Upper lobe of left lung (tissue), 6 donors: ENCODE results near the gene ABCA12. TPM values are rescaled to one million over a fixed set of nuclear protein-coding genes. Genes with fewer than 3 reads are reported as not detected.

ENCODE experiments used
- ATAC-seq, 2 donors: fragments of 200-7000 bp; cut with Tn5 transposase; one replicate each; pipeline ENCODE4 v1.9.1; 2022; ENCODE audit warnings: mild to moderate bottlenecking in 2 of 2, moderate library complexity in 2 of 2; ENCODE audit not compliant: low FRiP score in 2 of 2
- DNase-seq, 2 donors: peaks; one replicate each; pipeline ENCODE4 v3.0.0-alpha.2; 2019 to 2020
- H3K27ac ChIP-seq, 4 donors: fragments of 200-600 bp; sonication (generic); one replicate each; pipeline ENCODE4 v1.5.1; 2016 to 2019
- H3K27me3 ChIP-seq, 4 donors: fragments of 200-600 bp; sonication (generic); one replicate each; pipeline ENCODE4 v1.5.1; 2017 to 2019
- H3K36me3 ChIP-seq, 4 donors: fragments of 200-600 bp; sonication (generic); one replicate each; pipeline ENCODE4 v1.5.1; 2016 to 2019
- H3K4me1 ChIP-seq, 4 donors: fragments of 200-600 bp; sonication (generic); one replicate each; pipeline ENCODE4 v1.5.1; 2018 to 2019
- H3K4me3 ChIP-seq, 4 donors: fragments of 200-600 bp; sonication (generic); one replicate each; pipeline ENCODE4 v1.5.1; 2017 to 2019; ENCODE audit warnings: mild to moderate bottlenecking in 2 of 4, moderate library complexity in 1 of 4
- H3K9me3 ChIP-seq, 4 donors: fragments of 200-600 bp; sonication (generic); one replicate each; pipeline ENCODE4 v1.5.1; 2018 to 2019
- EP300 ChIP-seq, 4 donors: sonication (generic); formaldehyde crosslinking; IDR thresholded peaks; one replicate each; pipeline ENCODE4 v1.5.1; 2017; ENCODE audit warnings: antibody characterized with exemption in 4 of 4, control low read depth in 2 of 4
- POLR2A ChIP-seq, 4 donors: fragments of 450-650 bp; IDR thresholded peaks; one replicate each; pipeline ENCODE4 v1.5.1; 2016 to 2017; ENCODE audit warnings: antibody characterized with exemption in 4 of 4, mild to moderate bottlenecking in 2 of 4
- POLR2AphosphoS5 ChIP-seq, 2 donors: sonication (generic); formaldehyde crosslinking; IDR thresholded peaks; one replicate each; pipeline ENCODE4 v1.5.1; 2017; ENCODE audit warnings: antibody characterized with exemption in 2 of 2
- whole genome bisulfite sequencing, 2 donors: methylation state at CpG; one replicate each; pipeline ENCODE4 v1.1.5; 2017 to 2018; 5-methylcytosine and 5-hydroxymethylcytosine counted together
- total RNA-seq, 6 donors: library from RNA; depleted of rRNA in 4 of 6; stranded (reverse); fragments of >200 nt in 4 of 6; gene quantifications; one replicate each; pipeline versions ENCODE4 v1.1.0 to v1.2.1, GENCODE V29; 2016 to 2021
- TF ChIP-seq, protein P1 (sequence below), 6 experiments: fragments of 450-650 bp in 4 of 6; fragments of 200-600 bp in 2 of 6; sonication (generic) in 2 of 6; IDR thresholded peaks; one replicate each; pipeline ENCODE4 v1.5.1; 2016 to 2019; ENCODE audit warnings: antibody characterized with exemption in 6 of 6
- donor health status: DM: no; HTN: no; CAD: no; lungs with moderate emphysema.
- donor health status: DM: no; HTN: yes; CAD: no; lungs with severe emphysema.

Gene ABCA12
- total RNA-seq, 6 donors from 2014 or later, result 0.03 to 0.44 (median 0.10) TPM; not detected in 3

DNA sequence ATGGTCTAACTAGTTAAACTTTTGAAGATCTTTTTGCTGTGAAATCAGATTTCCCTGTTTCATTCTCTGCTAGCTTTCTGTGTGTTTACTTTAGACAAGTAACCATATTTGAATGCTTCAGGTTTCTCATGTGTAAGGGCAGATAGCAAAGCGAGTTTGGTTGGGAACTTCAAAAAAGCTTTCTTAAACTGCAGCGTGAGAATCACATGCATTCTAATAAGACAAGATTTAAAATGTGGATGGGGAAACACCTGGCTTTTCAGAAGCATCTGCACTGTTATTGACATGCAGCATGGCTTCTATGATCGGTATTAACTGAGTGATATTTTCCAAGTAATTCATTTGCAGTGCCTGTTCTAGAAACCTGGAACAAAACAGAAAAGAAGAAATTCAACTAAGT is 119.3 kb downstream of the ABCA12 start:
- H3K4me3 ChIP-seq, result no peak overlapping the region
- no peak for TF ChIP-seq EP300 (IDR thresholded peaks at IDR 0.05)
- no peak for TF ChIP-seq POLR2A (IDR thresholded peaks at IDR 0.05)
- 67 to 69% methylated on average over 3 of the region's 3 CpGs for WGBS, 2 donors

DNA sequence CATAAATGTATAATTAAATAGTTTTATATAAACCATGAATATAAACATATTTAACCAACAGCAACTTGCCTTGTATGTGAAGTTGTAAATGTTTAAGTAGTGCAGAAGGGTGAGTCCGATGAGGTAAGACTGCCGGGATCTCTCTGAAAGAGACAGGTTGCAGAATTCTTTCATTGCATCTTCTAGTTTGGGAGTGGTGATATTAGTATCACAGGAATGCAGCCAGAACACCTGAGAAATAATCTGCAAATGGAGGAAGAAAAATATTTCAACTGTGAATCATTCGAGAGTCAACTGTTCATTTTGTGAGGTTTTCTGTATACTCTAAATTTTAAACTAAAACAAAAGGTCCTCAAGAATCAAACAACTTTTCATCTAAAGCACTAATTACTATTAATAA is 123.0 kb downstream of the ABCA12 start:
- WGBS, 2 donors, result 90 to 91% methylated on average over 3 of the region's 3 CpGs
- no peak for TF ChIP-seq POLR2A (IDR thresholded peaks at IDR 0.05)
- TF ChIP-seq EP300 (IDR thresholded peaks at IDR 0.05), result no peak
- no peak for TF ChIP-seq POLR2AphosphoS5 (IDR thresholded peaks at IDR 0.05)
- TF ChIP-seq, protein P1, sequence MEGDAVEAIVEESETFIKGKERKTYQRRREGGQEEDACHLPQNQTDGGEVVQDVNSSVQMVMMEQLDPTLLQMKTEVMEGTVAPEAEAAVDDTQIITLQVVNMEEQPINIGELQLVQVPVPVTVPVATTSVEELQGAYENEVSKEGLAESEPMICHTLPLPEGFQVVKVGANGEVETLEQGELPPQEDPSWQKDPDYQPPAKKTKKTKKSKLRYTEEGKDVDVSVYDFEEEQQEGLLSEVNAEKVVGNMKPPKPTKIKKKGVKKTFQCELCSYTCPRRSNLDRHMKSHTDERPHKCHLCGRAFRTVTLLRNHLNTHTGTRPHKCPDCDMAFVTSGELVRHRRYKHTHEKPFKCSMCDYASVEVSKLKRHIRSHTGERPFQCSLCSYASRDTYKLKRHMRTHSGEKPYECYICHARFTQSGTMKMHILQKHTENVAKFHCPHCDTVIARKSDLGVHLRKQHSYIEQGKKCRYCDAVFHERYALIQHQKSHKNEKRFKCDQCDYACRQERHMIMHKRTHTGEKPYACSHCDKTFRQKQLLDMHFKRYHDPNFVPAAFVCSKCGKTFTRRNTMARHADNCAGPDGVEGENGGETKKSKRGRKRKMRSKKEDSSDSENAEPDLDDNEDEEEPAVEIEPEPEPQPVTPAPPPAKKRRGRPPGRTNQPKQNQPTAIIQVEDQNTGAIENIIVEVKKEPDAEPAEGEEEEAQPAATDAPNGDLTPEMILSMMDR (IDR thresholded peaks at IDR 0.05), result no peak
- H3K27me3 ChIP-seq, result no peaks in the 10 kb centered on the region
- H3K27ac ChIP-seq, result no peak overlapping the region
- H3K36me3 ChIP-seq, result no peaks in the 10 kb centered on the region
- no peak for ATAC-seq
- DNase-seq, result no peak
- H3K4me1 ChIP-seq, result no peaks in the 10 kb centered on the region
- no peaks in the 10 kb centered on the region for H3K9me3 ChIP-seq
- H3K4me3 ChIP-seq, result no peak overlapping the region

More for the DNA sequence above, 119.3 kb downstream of the ABCA12 start:
- no peak for DNase-seq
- ATAC-seq, result no peak
- Histone ChIP-seq H3K36me3 (no peaks in the 10 kb centered on the region), H3K9me3 (no peaks in the 10 kb centered on the region), H3K27me3 (no peaks in the 10 kb centered on the region), H3K4me1 (no peaks in the 10 kb centered on the region), H3K27ac (no peak overlapping the region)

DNA sequence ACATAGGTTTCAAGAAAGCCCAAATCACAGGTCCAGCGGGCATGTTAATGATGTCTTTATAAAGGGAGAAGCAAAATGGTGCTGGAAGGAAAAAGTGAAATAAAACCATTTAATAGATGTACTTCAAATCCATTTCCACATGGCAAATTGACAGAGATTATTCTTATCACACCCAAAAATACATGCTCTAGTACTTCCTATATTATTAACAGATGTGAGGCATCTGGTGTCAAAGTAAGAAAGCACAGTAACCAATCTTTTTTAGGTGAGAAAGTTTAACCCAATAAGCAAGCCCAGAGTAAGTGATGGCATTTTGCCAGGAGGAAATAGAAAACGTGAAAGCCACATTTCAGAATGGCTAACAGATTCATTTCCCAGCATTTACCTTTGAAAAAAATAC is 128.0 kb downstream of the ABCA12 start:
- no peak for DNase-seq
- 54 to 62% methylated on average over 2 of the region's 2 CpGs for WGBS, 2 donors

DNA sequence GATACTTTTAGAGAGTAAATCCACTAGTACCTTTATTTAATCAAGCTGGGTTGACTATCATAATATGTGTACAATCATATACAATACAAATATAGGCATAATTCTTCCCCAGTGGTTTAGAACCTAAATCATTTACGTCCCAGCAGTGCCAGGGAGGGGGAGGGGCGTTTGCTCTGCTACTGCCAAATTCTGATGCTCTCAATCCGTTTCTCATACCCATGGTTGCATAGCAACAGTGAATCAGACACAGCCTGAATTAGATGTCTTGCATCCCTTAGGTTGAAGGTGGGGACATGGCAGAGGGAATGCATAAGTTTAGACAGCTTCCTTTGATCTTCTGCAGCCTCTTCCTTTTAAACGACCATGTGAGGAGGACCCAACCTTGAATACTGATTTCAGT is 135.4 kb downstream of the ABCA12 start:
- no peak for ATAC-seq

More for the DNA sequence above, 128.0 kb downstream of the ABCA12 start:
- Histone ChIP-seq H3K27ac (no peak overlapping the region), H3K9me3 (no peaks in the 10 kb centered on the region), H3K4me3 (no peak overlapping the region), H3K36me3 (no peaks in the 10 kb centered on the region), H3K4me1 (no peaks in the 10 kb centered on the region), H3K27me3 (peaks cover 0 to 1% (median 0%) of the 10 kb centered on the region in 4 donors)
- no peak for ATAC-seq
- TF ChIP-seq POLR2AphosphoS5 (IDR thresholded peaks at IDR 0.05) (no peak), POLR2A (IDR thresholded peaks at IDR 0.05) (no peak), EP300 (IDR thresholded peaks at IDR 0.05) (no peak)
- TF ChIP-seq, protein P1 (IDR thresholded peaks at IDR 0.05), result no peak

DNA sequence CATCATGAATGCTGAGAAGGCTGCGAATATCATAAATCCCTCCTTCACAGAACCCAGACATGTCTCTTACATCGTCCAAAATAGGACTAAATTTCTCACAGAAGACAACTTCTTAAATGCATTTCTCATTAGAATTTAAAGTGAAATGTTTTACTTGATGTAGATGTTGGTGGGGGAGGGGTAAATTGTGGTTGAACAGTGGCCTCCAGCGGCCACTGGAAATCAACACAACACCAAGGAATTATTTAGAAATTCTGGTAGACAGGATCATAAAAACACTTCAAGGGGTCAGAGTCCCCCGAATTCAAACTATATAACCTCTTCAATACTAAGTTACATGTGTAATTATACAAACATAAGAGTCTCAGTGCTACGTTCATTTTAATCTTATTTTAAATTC is 135.9 kb downstream of the ABCA12 start:
- no peaks in the 10 kb centered on the region for H3K9me3 ChIP-seq
- WGBS, 2 donors, result 25 to 26% methylated on average over 5 of the region's 5 CpGs
- DNase-seq (no peak), ATAC-seq (peak in 1 of 2 donors; percentile 35)
- TF ChIP-seq, protein P1 (IDR thresholded peaks at IDR 0.05), result peak in 3 of 6 experiments; percentile 32 to 35 (median 33)
- no peak for TF ChIP-seq EP300 (IDR thresholded peaks at IDR 0.05)
- no peaks in the 10 kb centered on the region for H3K27me3 ChIP-seq
- no peaks in the 10 kb centered on the region for H3K36me3 ChIP-seq
- H3K4me1 ChIP-seq, result no peaks in the 10 kb centered on the region
- no peak overlapping the region for H3K4me3 ChIP-seq
- H3K27ac ChIP-seq, result no peak overlapping the region

More for the DNA sequence above, 135.4 kb downstream of the ABCA12 start:
- TF ChIP-seq POLR2AphosphoS5 (IDR thresholded peaks at IDR 0.05) (no peak), EP300 (IDR thresholded peaks at IDR 0.05) (no peak), POLR2A (IDR thresholded peaks at IDR 0.05) (no peak)
- TF ChIP-seq, protein P1 (IDR thresholded peaks at IDR 0.05), result no peak
- WGBS, 2 donors, result 11 to 24% methylated on average over 4 of the region's 4 CpGs
- no peak for DNase-seq
- H3K27me3 ChIP-seq, result peaks cover 0 to 1% (median 0%) of the 10 kb centered on the region in 4 donors
- no peak overlapping the region for H3K27ac ChIP-seq
- no peaks in the 10 kb centered on the region for H3K4me1 ChIP-seq
- no peak overlapping the region for H3K4me3 ChIP-seq
- H3K9me3 ChIP-seq, result no peaks in the 10 kb centered on the region
- H3K36me3 ChIP-seq, result no peaks in the 10 kb centered on the region
